GM23338 (cell line): ENCODE data around the gene GHRHR. TPM values are rescaled to one million over a fixed set of nuclear protein-coding genes. Genes with fewer than 3 reads are reported as not detected.

Experiments
- ATAC-seq: fragments of 200-7000 bp; cut with Tn5 transposase; 3 replicates; pipeline ENCODE4 v1.9.1; 2020
- DNase-seq: peaks from one replicate; pipeline ENCODE4 v3.0.0-alpha.2; 2015; ENCODE audit warnings: low spot score
- H2AFZ ChIP-seq: fragments of 200-600 bp; sonication (generic); 2 replicates; pipeline ENCODE4 v1.8.0; 2016; ENCODE audit warnings: antibody characterized with exemption, mild to moderate bottlenecking, moderate library complexity
- H3F3A ChIP-seq: fragments of 200-600 bp; sonication (generic); replicated peaks from 2 replicates; pipeline ENCODE4 v1.8.0; 2017; ENCODE audit warnings: antibody characterized with exemption, mixed run types, low read depth
- H3K27ac ChIP-seq: fragments of 200-600 bp; sonication (generic); 2 replicates; pipeline ENCODE4 v1.6.1; 2016; ENCODE audit warnings: low read depth
- H3K27me3 ChIP-seq: fragments of 200-600 bp; sonication (generic); 2 replicates; pipeline ENCODE4 v1.8.0; 2016; ENCODE audit warnings: mild to moderate bottlenecking, mixed run types, moderate library complexity; ENCODE audit not compliant: insufficient read depth
- H3K36me3 ChIP-seq: fragments of 200-600 bp; sonication (generic); 2 replicates; pipeline ENCODE4 v1.8.0; 2016; ENCODE audit warnings: mild to moderate bottlenecking; ENCODE audit not compliant: insufficient read depth
- H3K4me1 ChIP-seq: fragments of 200-600 bp; sonication (generic); 2 replicates; pipeline ENCODE4 v1.8.0; 2016; ENCODE audit warnings: mild to moderate bottlenecking, moderate library complexity; ENCODE audit not compliant: insufficient read depth
- H3K4me2 ChIP-seq: fragments of 200-600 bp; sonication (generic); 2 replicates; pipeline ENCODE4 v1.7.1; 2017; ENCODE audit warnings: mixed run types
- H3K4me3 ChIP-seq: fragments of 200-600 bp; sonication (generic); 2 replicates; pipeline ENCODE4 v1.6.1; 2016; ENCODE audit warnings: mixed run types
- H3K79me2 ChIP-seq: fragments of 200-600 bp; sonication (generic); replicated peaks from 2 replicates; pipeline ENCODE4 v1.8.0; 2017; ENCODE audit warnings: mild to moderate bottlenecking; ENCODE audit not compliant: insufficient read depth
- H3K9me2 ChIP-seq: fragments of 200-600 bp; sonication (generic); 2 replicates; pipeline ENCODE4 v1.8.0; 2017; ENCODE audit not compliant: insufficient read depth
- H4K20me1 ChIP-seq: fragments of 200-600 bp; sonication (generic); replicated peaks from 2 replicates; pipeline ENCODE4 v1.8.0; 2017; ENCODE audit warnings: mild to moderate bottlenecking; ENCODE audit not compliant: insufficient read depth
- H3K27ac Mint-ChIP-seq: 2 replicates; pipeline ENCODE4 v1.8.0; 2020; ENCODE audit warnings: inconsistent platforms, mild to moderate bottlenecking, moderate library complexity, mixed read lengths
- H3K27me3 Mint-ChIP-seq: 3 replicates; pipeline ENCODE4 v1.8.0; 2022; ENCODE audit warnings: low read depth, mild to moderate bottlenecking, moderate library complexity, mixed read lengths, inconsistent platforms; ENCODE audit not compliant: insufficient read depth, poor library complexity
- H3K36me3 Mint-ChIP-seq: 3 replicates; pipeline ENCODE4 v1.8.0; 2021; ENCODE audit warnings: low read depth, mild to moderate bottlenecking, inconsistent platforms, moderate library complexity, mixed read lengths
- H3K4me1 Mint-ChIP-seq: 3 replicates; pipeline ENCODE4 v1.8.0; 2020; ENCODE audit warnings: mild to moderate bottlenecking, inconsistent platforms, mixed read lengths
- H3K4me3 Mint-ChIP-seq: 3 replicates; pipeline ENCODE4 v1.8.0; 2021; ENCODE audit warnings: moderate library complexity, mild to moderate bottlenecking, inconsistent platforms, mixed read lengths
- H3K9me3 Mint-ChIP-seq: 3 replicates; pipeline ENCODE4 v1.8.0; 2020; ENCODE audit warnings: moderate library complexity, mild to moderate bottlenecking, inconsistent platforms, mixed read lengths
- NANOG ChIP-seq: IDR thresholded peaks from 2 replicates; pipeline ENCODE4 v1.6.1; 2016; ENCODE audit warnings: antibody characterized with exemption, borderline replicate concordance
- ZNF462 ChIP-seq: fragments of 250-450 bp; sonication (Bioruptor Pico); IDR thresholded peaks from 2 replicates; pipeline ENCODE4 v1.5.0; 2020; ENCODE audit warnings: mild to moderate bottlenecking, moderate library complexity
- polyA plus RNA-seq: library from polyadenylated mRNA; unstranded; fragments of >200 nt; fragmentation: Nextera tagmentation; extraction: Ambion mirVana; gene quantifications from 2 replicates; pipeline ENCODE4 v1.2.1, GENCODE V29; 2016
- total RNA-seq: library from RNA; depleted of rRNA; stranded (reverse); fragments of >200 nt; shearing (Covaris generic); gene quantifications from 2 replicates; pipeline ENCODE4 v1.2.3, GENCODE V29; 2014
- TF ChIP-seq, protein P1 (sequence below): IDR thresholded peaks from one replicate; pipeline ENCODE4 v1.6.1; 2018; ENCODE audit warnings: antibody characterized with exemption; ENCODE audit not compliant: unreplicated experiment

The GHRHR gene
- total and polyA plus RNA-seq, 2 experiments from 2014 or later: 2.2 TPM; not detected in 1

DNA sequence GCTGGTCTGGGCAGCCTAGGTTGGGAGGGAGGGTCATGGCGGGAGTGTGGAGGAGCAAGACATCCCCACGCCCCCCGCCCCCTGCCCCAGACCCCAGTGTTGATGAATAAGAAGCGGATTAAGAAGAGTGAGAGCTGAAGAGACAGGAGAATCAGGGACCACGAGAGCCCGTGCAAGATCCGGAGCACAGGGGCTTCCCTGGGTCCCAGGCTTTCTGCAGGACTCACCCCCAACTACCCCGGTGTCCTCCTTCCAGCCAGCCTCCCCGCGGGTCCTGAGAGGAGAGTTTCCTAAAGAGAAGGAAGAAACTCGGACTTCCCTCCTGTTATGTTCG is 20.1 kb downstream of the GHRHR start (continued):
- no peak for TF ChIP-seq ZNF462 (CRISPR knock-in tag)

DNA sequence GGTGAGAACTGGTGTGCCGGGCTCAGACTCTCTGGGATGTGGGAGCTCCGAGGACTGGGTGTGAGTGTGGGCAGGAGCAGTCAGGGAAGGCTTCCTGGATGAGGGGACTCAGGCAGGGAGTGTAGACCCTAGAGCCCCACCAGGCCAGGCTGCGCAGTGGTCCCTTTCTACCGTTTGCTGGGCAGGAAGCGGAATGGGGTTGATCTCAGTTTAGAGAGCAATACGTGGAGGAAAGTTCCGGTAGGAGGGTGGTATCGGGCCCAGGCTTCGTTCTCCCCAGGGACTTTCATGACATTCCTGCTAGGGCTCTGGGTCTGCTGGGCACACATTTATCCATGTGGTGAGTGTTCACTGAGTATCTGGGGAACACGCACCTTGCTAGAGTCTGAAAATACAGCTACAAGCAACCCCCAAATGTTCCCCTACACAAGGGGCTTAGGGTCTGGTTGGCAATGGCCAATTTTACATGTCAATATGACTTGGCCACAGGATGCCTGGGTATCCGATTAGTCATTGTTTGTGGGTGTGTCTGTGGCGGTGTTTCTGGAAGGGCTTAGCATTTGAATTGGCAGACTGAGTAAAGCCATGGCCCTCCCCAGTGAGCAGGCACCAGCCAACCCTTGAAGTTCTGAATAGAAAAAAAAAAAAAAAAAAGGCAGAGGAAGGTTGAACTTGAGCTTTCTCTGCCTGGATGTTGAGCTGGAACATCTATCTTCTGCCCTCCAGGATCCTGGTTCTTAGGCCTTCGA is 20.8 kb downstream of the GHRHR start:
- Mint-ChIP-seq H3K9me3 (no peaks in the 10 kb centered on the region), H3K27me3 (peaks cover 24% of the 10 kb centered on the region), H3K4me3 (peak overlapping the region; percentile 78), H3K4me1 (peaks cover 60% of the 10 kb centered on the region), H3K27ac (peak overlapping the region; percentile 83; the same call in 1 of the 2 replicates), H3K36me3 (no peaks in the 10 kb centered on the region; the same call in 2 of the 3 replicates)
- Histone ChIP-seq H3K9me2 (no peaks in the 10 kb centered on the region), H3K27me3 (peaks cover 8% of the 10 kb centered on the region), H2AFZ (peak overlapping the region; percentile 94), H3K79me2 (no peaks in the 10 kb centered on the region), H3K36me3 (no peaks in the 10 kb centered on the region), H3K4me3 (peak overlapping the region; percentile 59), H3K27ac (0 out of 2 replicates have a peak overlapping the region, but pooled peaks have one; percentile 26), H3F3A (0 out of 2 replicates have a peak, but pooled peaks cover 2% of the 10 kb centered on the region), H4K20me1 (no peaks in the 10 kb centered on the region), H3K4me2 (peak overlapping the region; percentile 90), H3K4me1 (peaks cover 49% of the 10 kb centered on the region)
- DNase-seq (peak; percentile 80), ATAC-seq (peak; percentile 66)
- TF ChIP-seq, protein P1, sequence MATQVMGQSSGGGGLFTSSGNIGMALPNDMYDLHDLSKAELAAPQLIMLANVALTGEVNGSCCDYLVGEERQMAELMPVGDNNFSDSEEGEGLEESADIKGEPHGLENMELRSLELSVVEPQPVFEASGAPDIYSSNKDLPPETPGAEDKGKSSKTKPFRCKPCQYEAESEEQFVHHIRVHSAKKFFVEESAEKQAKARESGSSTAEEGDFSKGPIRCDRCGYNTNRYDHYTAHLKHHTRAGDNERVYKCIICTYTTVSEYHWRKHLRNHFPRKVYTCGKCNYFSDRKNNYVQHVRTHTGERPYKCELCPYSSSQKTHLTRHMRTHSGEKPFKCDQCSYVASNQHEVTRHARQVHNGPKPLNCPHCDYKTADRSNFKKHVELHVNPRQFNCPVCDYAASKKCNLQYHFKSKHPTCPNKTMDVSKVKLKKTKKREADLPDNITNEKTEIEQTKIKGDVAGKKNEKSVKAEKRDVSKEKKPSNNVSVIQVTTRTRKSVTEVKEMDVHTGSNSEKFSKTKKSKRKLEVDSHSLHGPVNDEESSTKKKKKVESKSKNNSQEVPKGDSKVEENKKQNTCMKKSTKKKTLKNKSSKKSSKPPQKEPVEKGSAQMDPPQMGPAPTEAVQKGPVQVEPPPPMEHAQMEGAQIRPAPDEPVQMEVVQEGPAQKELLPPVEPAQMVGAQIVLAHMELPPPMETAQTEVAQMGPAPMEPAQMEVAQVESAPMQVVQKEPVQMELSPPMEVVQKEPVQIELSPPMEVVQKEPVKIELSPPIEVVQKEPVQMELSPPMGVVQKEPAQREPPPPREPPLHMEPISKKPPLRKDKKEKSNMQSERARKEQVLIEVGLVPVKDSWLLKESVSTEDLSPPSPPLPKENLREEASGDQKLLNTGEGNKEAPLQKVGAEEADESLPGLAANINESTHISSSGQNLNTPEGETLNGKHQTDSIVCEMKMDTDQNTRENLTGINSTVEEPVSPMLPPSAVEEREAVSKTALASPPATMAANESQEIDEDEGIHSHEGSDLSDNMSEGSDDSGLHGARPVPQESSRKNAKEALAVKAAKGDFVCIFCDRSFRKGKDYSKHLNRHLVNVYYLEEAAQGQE: no peak
- TF ChIP-seq NANOG: peak; percentile 16; the same call in 1 of the 2 replicates
